Common myeloid progenitor, CD34-positive (primary cell): Measurements from ENCODE around the gene LGR4.
A peak's percentile ranks its signal among the peaks of the same experiment; 100 is the strongest.

ENCODE experiments used
- CTCF ChIA-PET: fragments of 350-600 bp; sonication (Branson Sonifier 250); formaldehyde crosslinking; loops from one replicate; lab custom pipeline; 2021; ENCODE audit warnings: antibody characterized with exemption; lab: Charles Lee
- POLR2A ChIA-PET: fragments of 350-600 bp; sonication (Branson Sonifier 250); formaldehyde crosslinking; loops from one replicate; lab custom pipeline; 2021; ENCODE audit warnings: antibody characterized with exemption; lab: Charles Lee
- DNase-seq, 3 donors: peaks; one replicate each; pipeline versions ENCODE4 v3.0.0 to v3.0.0-alpha.2; 2013
- H3K27ac ChIP-seq, 2 experiments: 1 replicate in 1 of 2; 2 replicates in 1 of 2; pipeline ENCODE4 v1.7.0; 2013; ENCODE audit warnings: inconsistent platforms in 2 of 2, low read length in 2 of 2, mild to moderate bottlenecking in 2 of 2, low read depth in 1 of 2, moderate library complexity in 1 of 2; ENCODE audit not compliant: severe bottlenecking in 2 of 2, insufficient read depth in 1 of 2, poor library complexity in 1 of 2
- H3K27me3 ChIP-seq, 5 experiments: replicated peaks in 2 of 5; 1 replicate in 3 of 5; 2 replicates in 2 of 5; pipeline versions ENCODE4 v1.6.1 to v1.7.0; 2013; ENCODE audit warnings: low read length in 4 of 5, mild to moderate bottlenecking in 2 of 5, moderate library complexity in 2 of 5, inconsistent platforms in 1 of 5; ENCODE audit not compliant: insufficient read depth in 5 of 5, control insufficient read depth in 4 of 5
- H3K36me3 ChIP-seq, 4 experiments: 1 replicate in 2 of 4; 2 replicates in 2 of 4; pipeline versions ENCODE4 v1.6.1 to v1.7.0; 2013; ENCODE audit warnings: low read length in 3 of 4, control low read depth in 1 of 4, mild to moderate bottlenecking in 1 of 4; ENCODE audit not compliant: control insufficient read depth in 4 of 4, insufficient read depth in 4 of 4
- H3K4me1 ChIP-seq, 4 experiments: 1 replicate in 3 of 4; 2 replicates in 1 of 4; pipeline versions ENCODE4 v1.6.1 to v1.7.1; 2013; ENCODE audit warnings: low read length in 3 of 4, mild to moderate bottlenecking in 3 of 4, control low read depth in 1 of 4, inconsistent platforms in 1 of 4, moderate library complexity in 1 of 4; ENCODE audit not compliant: control insufficient read depth in 4 of 4, insufficient read depth in 4 of 4; ENCODE audit errors: control extremely low read depth in 1 of 4
- H3K4me3 ChIP-seq, 7 experiments: 1 replicate in 4 of 7; 2 replicates in 3 of 7; pipeline versions ENCODE4 v1.5.1 to v1.7.0; 2013; ENCODE audit warnings: mild to moderate bottlenecking in 7 of 7, low read length in 6 of 7, moderate library complexity in 6 of 7, inconsistent platforms in 2 of 7, low read depth in 2 of 7, control low read depth in 1 of 7; ENCODE audit not compliant: insufficient read depth in 4 of 7, control insufficient read depth in 1 of 7; ENCODE audit errors: extremely low read depth in 1 of 7
- H3K9me3 ChIP-seq, 5 experiments: 1 replicate in 4 of 5; 2 replicates in 1 of 5; pipeline versions ENCODE4 v1.6.1 to v1.7.1; 2013; ENCODE audit warnings: low read length in 4 of 5, mild to moderate bottlenecking in 2 of 5, inconsistent platforms in 1 of 5, low read depth in 1 of 5, moderate library complexity in 1 of 5; ENCODE audit not compliant: control insufficient read depth in 4 of 5, insufficient read depth in 2 of 5; ENCODE audit errors: control extremely low read depth in 1 of 5
- WGBS: methylation state at CpG from one replicate; pipeline ENCODE4 v1.1.5; 2013; ENCODE audit not compliant: insufficient coverage; 5-methylcytosine and 5-hydroxymethylcytosine counted together

LGR4 gene

GRCh38 chr11:27371489-27371888 is 101.1 kb downstream of the LGR4 start:
- Histone ChIP-seq H3K4me1 (peaks cover 0 to 3% (median 0%) of the 10 kb centered on the region in 4 experiments), H3K36me3 (no peaks in the 10 kb centered on the region), H3K27me3 (no peaks in the 10 kb centered on the region), H3K4me3 (no peak overlapping the region), H3K27ac (no peak overlapping the region), H3K9me3 (no peaks in the 10 kb centered on the region)
- CTCF ChIA-PET = no interaction called here
- DNase-seq = no peak
- POLR2A ChIA-PET = no interaction called here

- POLR2A ChIA-PET = no interaction called here
- WGBS = 86% methylated on average over 1 of the region's 2 CpGs
These were observed 102.2 kb downstream of the LGR4 start for GRCh38 chr11:27370374-27370773.

GRCh38 chr11:27367881-27368280 is 104.7 kb downstream of the LGR4 start:
- Histone ChIP-seq H3K9me3 (no peaks in the 10 kb centered on the region), H3K27me3 (no peaks in the 10 kb centered on the region), H3K27ac (no peak overlapping the region), H3K36me3 (no peaks in the 10 kb centered on the region), H3K4me3 (no peak overlapping the region), H3K4me1 (peaks cover 0 to 11% (median 7%) of the 10 kb centered on the region in 4 experiments)
- WGBS = 98% methylated on average over 10 of the region's 10 CpGs
- CTCF ChIA-PET = no interaction called here
- DNase-seq = no peak
- POLR2A ChIA-PET = no interaction called here

More at GRCh38 chr11:27370374-27370773, 102.2 kb downstream of the LGR4 start:
- Histone ChIP-seq H3K4me1 (peaks cover 0 to 3% (median 0%) of the 10 kb centered on the region in 4 experiments), H3K27ac (no peak overlapping the region), H3K27me3 (no peaks in the 10 kb centered on the region), H3K36me3 (no peaks in the 10 kb centered on the region), H3K9me3 (no peaks in the 10 kb centered on the region), H3K4me3 (no peak overlapping the region)
- CTCF ChIA-PET = no interaction called here
- DNase-seq = no peak

- ChIA-PET POLR2A (interaction anchor here (0.6 kb wide), 1 partner anchor 20 kb away, joined by 3 read pairs; no protein-coding TSS in a partner anchor), CTCF (interaction anchor here (1.3 kb wide), 2 partner anchors 28 to 133 kb away, joined by 3 to 4 read pairs; no protein-coding TSS in a partner anchor)
- Histone ChIP-seq H3K27ac (peak overlapping the region; percentile 46 to 79), H3K4me1 (peaks cover 5 to 19% (median 10%) of the 10 kb centered on the region in 4 experiments), H3K9me3 (no peaks in the 10 kb centered on the region), H3K36me3 (no peaks in the 10 kb centered on the region), H3K4me3 (peak overlapping the region; percentile 62 to 98 (median 86)), H3K27me3 (no peaks in the 10 kb centered on the region)
- 25% methylated on average over 11 of the region's 13 CpGs for WGBS
- no peak for DNase-seq
These were observed 108.9 kb downstream of the LGR4 start for GRCh38 chr11:27363576-27364117.

GRCh38 chr11:27362749-27363575 is 109.6 kb downstream of the LGR4 start, which contains the start of gene CCDC34:
TSS of gene CCDC34 (minus strand) at chr11:27363215. CDS start at chr11:27363194, 21 bp downstream.
- H3K27me3 ChIP-seq = no peaks in the 10 kb centered on the region
- under 1% methylated on average over 48 of the region's 57 CpGs for WGBS
- ChIA-PET CTCF (interaction anchor here (1.3 kb wide), 1 partner anchor 134 kb away, joined by 3 read pairs; no protein-coding TSS in a partner anchor), POLR2A (interaction anchor here (0.6 kb wide), 1 partner anchor 15 kb away, joined by 3 read pairs; no protein-coding TSS in a partner anchor)
- peaks cover 5 to 19% (median 10%) of the 10 kb centered on the region in 4 experiments for H3K4me1 ChIP-seq
- H3K9me3 ChIP-seq = no peaks in the 10 kb centered on the region
- H3K4me3 ChIP-seq = peak within 1 kb of the TSS; percentile 62 to 98 (median 86)
- H3K27ac ChIP-seq = peak within 1 kb of the TSS; percentile 46 to 79
- peak; percentile 90 to 96 (median 94) for DNase-seq
- H3K36me3 ChIP-seq = no peaks in the 10 kb centered on the region

GRCh38 chr11:27361649-27362431 is 110.8 kb downstream of the LGR4 start:
- H3K27ac ChIP-seq = no peak overlapping the region

More at GRCh38 chr11:27361649-27362431, 110.8 kb downstream of the LGR4 start:
- H3K4me1 ChIP-seq = peaks cover 5 to 19% (median 10%) of the 10 kb centered on the region in 4 experiments
- DNase-seq = peak in 1 of 3 donors; percentile 17
- ChIA-PET POLR2A (no interaction called here), CTCF (no interaction called here)
- 97% methylated on average over 5 of the region's 8 CpGs for WGBS
- no peaks in the 10 kb centered on the region for H3K9me3 ChIP-seq
- H3K4me3 ChIP-seq = peak overlapping the region in 5 of 7 experiments; percentile 80 to 98 (median 89)
- H3K27me3 ChIP-seq = no peaks in the 10 kb centered on the region
- no peaks in the 10 kb centered on the region for H3K36me3 ChIP-seq
